HEK293T (cell line): ENCODE results near the gene STON2.

Experiments
- CTCF ChIA-PET: fragments of 350-600 bp; formaldehyde crosslinking; extraction: SDS; loops from one replicate; lab custom pipeline; 2021; ENCODE audit warnings: antibody characterized with exemption, inconsistent platforms; lab: Yijun Ruan, JAX
- POLR2A ChIA-PET: fragments of 350-600 bp; formaldehyde crosslinking; extraction: SDS; loops from one replicate; lab custom pipeline; 2020; ENCODE audit warnings: antibody characterized with exemption, inconsistent platforms; lab: Yijun Ruan, JAX
- DNase-seq: peaks from one replicate; pipeline ENCODE4 v3.0.0; 2012; ENCODE audit warnings: mixed read lengths; ENCODE audit errors: extremely low spot score
- ARNT ChIP-seq: fragments of 450-650 bp; IDR thresholded peaks from 2 replicates; pipeline ENCODE4 v1.6.1; 2017; ENCODE audit warnings: mild to moderate bottlenecking
- BHLHE40 ChIP-seq: fragments of 450-650 bp; IDR thresholded peaks from 2 replicates; pipeline ENCODE4 v1.6.1; 2016; ENCODE audit warnings: mild to moderate bottlenecking, moderate library complexity, borderline replicate concordance
- CTBP1 ChIP-seq: fragments of 450-650 bp; IDR thresholded peaks from 2 replicates; pipeline ENCODE4 v1.6.1; 2016; ENCODE audit warnings: borderline replicate concordance
- ELF4 ChIP-seq: fragments of 450-650 bp; IDR thresholded peaks from 2 replicates; pipeline ENCODE4 v1.6.1; 2017; ENCODE audit warnings: antibody characterized with exemption
- FOXA1 ChIP-seq: fragments of 450-650 bp; IDR thresholded peaks from 2 replicates; pipeline ENCODE4 v1.6.1; 2016; ENCODE audit warnings: mild to moderate bottlenecking
- FOXK2 ChIP-seq: fragments of 450-650 bp; IDR thresholded peaks from 2 replicates; pipeline ENCODE4 v1.6.1; 2016; ENCODE audit warnings: mild to moderate bottlenecking
- FOXM1 ChIP-seq: fragments of 450-650 bp; IDR thresholded peaks from 2 replicates; pipeline ENCODE4 v1.6.1; 2017; ENCODE audit warnings: mild to moderate bottlenecking, borderline replicate concordance
- HDGF ChIP-seq: fragments of 450-650 bp; IDR thresholded peaks from 2 replicates; pipeline ENCODE4 v1.6.1; 2017; ENCODE audit warnings: antibody characterized with exemption, borderline replicate concordance
- L3MBTL2 ChIP-seq: fragments of 450-650 bp; conservative IDR thresholded peaks from 2 replicates; pipeline ENCODE4 v1.6.1; 2016; ENCODE audit warnings: mild to moderate bottlenecking
- LEF1 ChIP-seq: fragments of 450-650 bp; IDR thresholded peaks from 2 replicates; pipeline ENCODE4 v1.6.1; 2017; ENCODE audit warnings: mild to moderate bottlenecking, borderline replicate concordance
- NFRKB ChIP-seq: fragments of 450-650 bp; IDR thresholded peaks from 2 replicates; pipeline ENCODE4 v1.6.1; 2016; ENCODE audit warnings: mild to moderate bottlenecking, moderate library complexity
- SP1 ChIP-seq: fragments of 450-650 bp; IDR thresholded peaks from 2 replicates; pipeline ENCODE4 v1.6.1; 2017
- SUZ12 ChIP-seq: fragments of 450-650 bp; IDR thresholded peaks from 2 replicates; pipeline ENCODE4 v1.6.1; 2016; ENCODE audit warnings: mild to moderate bottlenecking
- TARDBP ChIP-seq: fragments of 450-650 bp; IDR thresholded peaks from 2 replicates; pipeline ENCODE4 v1.6.1; 2016
- ZNF384 ChIP-seq: fragments of 450-650 bp; IDR thresholded peaks from 2 replicates; pipeline ENCODE4 v1.6.1; 2016
- TF ChIP-seq, protein P1 (sequence below): fragments of 450-650 bp; IDR thresholded peaks from 2 replicates; pipeline ENCODE4 v1.6.1; 2016

STON2 gene

GRCh38 chr14:81220830-81221578, 179.1 kb downstream of the STON2 start, which contains the start of gene GTF2A1:
GTF2A1 (minus strand) TSS chr14:81220959; CDS start chr14:81220518, 441 bp downstream.
- DNase-seq = peak; percentile 92
- POLR2A ChIA-PET = interaction anchor here (0.7 to 2.2 kb wide), 23 partner anchors 10 to 313 kb away, joined by 3 to 9 read pairs (median 4); partner anchors contain the start of genes CEP128 and SEL1L
- peak; percentile 38; the same call in 1 of the 2 replicates for TF ChIP-seq FOXM1
- TF ChIP-seq ARNT = no peak
- 0 out of 2 replicates have a peak, but pooled peaks have one; percentile 34 for TF ChIP-seq NFRKB
- no peak for TF ChIP-seq SUZ12
- no peak for TF ChIP-seq SP1
- TF ChIP-seq CTBP1 = no peak
- peak; percentile 96 for TF ChIP-seq ELF4
- TF ChIP-seq L3MBTL2 = peak; percentile 97
- no peak for TF ChIP-seq TARDBP
- TF ChIP-seq FOXA1 = no peak
- TF ChIP-seq FOXK2 = no peak
- TF ChIP-seq BHLHE40 = no peak
- TF ChIP-seq ZNF384 = no peak
- no peak for TF ChIP-seq LEF1
- TF ChIP-seq, protein P1, sequence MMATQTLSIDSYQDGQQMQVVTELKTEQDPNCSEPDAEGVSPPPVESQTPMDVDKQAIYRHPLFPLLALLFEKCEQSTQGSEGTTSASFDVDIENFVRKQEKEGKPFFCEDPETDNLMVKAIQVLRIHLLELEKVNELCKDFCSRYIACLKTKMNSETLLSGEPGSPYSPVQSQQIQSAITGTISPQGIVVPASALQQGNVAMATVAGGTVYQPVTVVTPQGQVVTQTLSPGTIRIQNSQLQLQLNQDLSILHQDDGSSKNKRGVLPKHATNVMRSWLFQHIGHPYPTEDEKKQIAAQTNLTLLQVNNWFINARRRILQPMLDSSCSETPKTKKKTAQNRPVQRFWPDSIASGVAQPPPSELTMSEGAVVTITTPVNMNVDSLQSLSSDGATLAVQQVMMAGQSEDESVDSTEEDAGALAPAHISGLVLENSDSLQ = no peak
- CTCF ChIA-PET = no interaction called here

DNA sequence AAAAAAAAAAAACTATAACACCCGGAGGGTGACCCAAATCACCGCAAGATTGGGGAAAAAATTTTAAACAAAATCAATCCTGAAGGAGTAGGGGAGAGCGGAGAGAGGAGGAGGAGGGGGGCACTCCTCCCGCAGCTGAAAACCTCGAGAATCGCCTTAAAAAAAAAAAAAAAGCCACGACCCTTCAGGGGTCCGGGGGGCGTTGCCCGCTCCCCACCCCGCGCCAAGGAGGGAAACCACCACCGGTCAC, 179.6 kb downstream of the STON2 start:
- TF ChIP-seq, protein P1 = no peak
- TF ChIP-seq ELF4 = peak; percentile 80

DNA sequence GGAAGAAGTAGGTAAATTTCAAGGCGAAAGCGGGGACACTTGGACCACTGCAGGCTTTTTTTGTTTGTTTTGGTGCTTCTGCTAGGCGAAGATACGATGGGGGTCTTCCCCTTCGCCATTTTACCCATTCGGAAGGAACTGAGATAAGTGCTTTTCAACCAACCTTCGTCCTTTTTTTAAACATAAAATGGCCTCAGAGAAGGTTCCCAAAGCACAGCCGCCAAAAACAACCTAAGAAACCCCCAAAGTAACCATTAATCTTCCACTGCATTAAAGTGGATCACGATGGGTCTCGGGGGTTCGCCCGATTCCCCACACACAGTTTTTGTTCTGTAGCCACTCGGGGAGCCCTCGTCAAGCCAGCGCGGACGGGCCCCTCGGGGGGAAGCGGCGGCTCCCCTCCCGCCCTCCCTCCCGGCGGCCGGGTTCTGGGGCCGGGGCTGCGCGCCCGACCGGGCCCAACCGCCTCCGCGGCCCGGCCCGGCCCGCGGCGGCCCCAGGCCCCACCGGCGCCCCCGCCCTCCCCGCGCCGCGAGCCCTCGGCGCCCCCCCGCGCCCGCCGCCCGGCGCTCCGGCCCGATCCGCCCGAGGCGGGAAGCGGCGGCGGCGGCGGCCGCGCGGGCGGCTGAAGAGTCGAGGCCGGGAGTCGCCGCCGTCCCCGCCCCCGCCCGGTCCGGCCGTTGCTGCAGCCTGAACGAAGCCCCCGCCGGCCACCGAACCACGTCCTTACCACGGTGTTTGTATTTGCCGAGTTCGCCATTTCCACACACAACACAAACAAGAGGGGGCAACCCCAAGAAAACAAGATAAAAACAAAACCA, 180.2 kb downstream of the STON2 start:
- ChIA-PET POLR2A (interaction anchor here (1.0 to 2.1 kb wide), 11 partner anchors 12 to 279 kb away, joined by 3 to 6 read pairs (median 4); partner anchors contain the start of gene CEP128), CTCF (no interaction called here)
- TF ChIP-seq NFRKB (no peak), TARDBP (no peak), L3MBTL2 (no peak), FOXK2 (no peak), FOXM1 (no peak), ARNT (no peak), HDGF (no peak), SUZ12 (no peak), ZNF384 (no peak)
- TF ChIP-seq, protein P1 = no peak
- DNase-seq = peak; percentile 15

More for the DNA sequence above, 179.6 kb downstream of the STON2 start:
- CTCF ChIA-PET = no interaction called here
- POLR2A ChIA-PET = interaction anchor here (0.9 to 2.2 kb wide), 12 partner anchors 13 to 279 kb away, joined by 3 to 9 read pairs (median 4); partner anchors contain the start of gene CEP128
- no peak for DNase-seq

- DNase-seq = peak; percentile 80
- ChIA-PET CTCF (no interaction called here), POLR2A (interaction anchor here (0.6 to 1.5 kb wide), 11 partner anchors 9 to 278 kb away, joined by 3 to 6 read pairs (median 3); partner anchors contain the start of gene CEP128)
- TF ChIP-seq L3MBTL2 (peak; percentile 30; the same call in 1 of the 2 replicates), FOXK2 (0 out of 2 replicates have a peak, but pooled peaks have one; percentile 55), ZNF384 (no peak), FOXA1 (no peak), ARNT (no peak), ELF4 (peak; percentile 32; the same call in 1 of the 2 replicates), SUZ12 (no peak), BHLHE40 (no peak)
- TF ChIP-seq, protein P1 = no peak
Observed at GRCh38 chr14:81219210-81219758, 180.8 kb downstream of the STON2 start.

DNA sequence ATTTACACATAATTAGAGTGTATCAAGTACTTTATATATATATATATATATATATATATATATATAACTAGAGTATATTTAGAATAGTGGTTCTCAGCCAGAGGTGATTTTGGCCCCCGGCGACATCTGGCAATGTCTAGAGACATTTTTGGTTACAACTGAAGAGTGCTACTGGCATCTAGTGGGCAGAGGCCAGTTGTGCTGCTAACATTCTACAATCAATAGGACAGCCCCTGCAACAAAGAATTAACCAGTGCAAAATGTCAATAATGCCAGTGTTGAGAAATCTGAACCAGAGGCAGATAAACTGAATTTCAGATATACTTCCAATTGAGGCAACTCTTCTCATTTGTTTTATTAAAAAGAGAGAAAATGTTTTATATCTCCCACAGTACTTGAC, 188.3 kb downstream of the STON2 start:
- DNase-seq = peak; percentile 10
- TF ChIP-seq FOXM1 = no peak
- no peak for TF ChIP-seq SUZ12
- no peak for TF ChIP-seq SP1
- no peak for TF ChIP-seq FOXA1
- no peak for TF ChIP-seq TARDBP
- no peak for TF ChIP-seq L3MBTL2
- no peak for TF ChIP-seq NFRKB
- TF ChIP-seq FOXK2 = no peak
- no peak for TF ChIP-seq CTBP1
- no peak for TF ChIP-seq BHLHE40
- ChIA-PET POLR2A (interaction anchor here (0.7 to 1.3 kb wide), 2 partner anchors 9 to 41 kb away, joined by 3 to 4 read pairs; partner anchors contain the start of gene GTF2A1), CTCF (interaction anchor here (0.6 to 0.7 kb wide), 2 partner anchors 13 to 16 kb away, joined by 4 read pairs; no protein-coding TSS in a partner anchor)
